ENCODE results near the gene SPACA7.

- TF ChIP-seq EP300 (conservative IDR thresholded peaks at IDR 0.05; ENCODE audit: poor library complexity, severe bottlenecking) (no peak), TAF1 (IDR thresholded peaks at IDR 0.05; ENCODE audit: low read depth) (no peak), REST (IDR thresholded peaks at IDR 0.05; ENCODE audit: borderline replicate concordance) (no peak), CTCF (IDR thresholded peaks at IDR 0.05; ENCODE audit: poor library complexity, severe bottlenecking) (no peak)
Measured at GRCh38 chr13:112454648-112455334, 78.6 kb downstream of the SPACA7 start.
